CD4-positive, alpha-beta T cell (primary cell): ENCODE data around the gene COBL. TPM values are rescaled to one million over a fixed set of nuclear protein-coding genes. Genes with fewer than 3 reads are reported as not detected.

Experiments used
- ATAC-seq: fragments of 200-7000 bp; cut with Tn5 transposase; one replicate; pipeline ENCODE4 v1.10.0; 2022; ENCODE audit warnings: mild to moderate bottlenecking; ENCODE audit not compliant: poor library complexity
- CTCF ChIA-PET: fragments of 350-600 bp; sonication (Branson Sonifier 250); formaldehyde crosslinking; loops from one replicate; lab custom pipeline; 2021; ENCODE audit warnings: antibody characterized with exemption, inconsistent platforms; lab: Charles Lee
- POLR2A ChIA-PET: fragments of 350-600 bp; sonication (Branson Sonifier 250); formaldehyde crosslinking; loops from one replicate; lab custom pipeline; 2021; ENCODE audit warnings: antibody characterized with exemption, inconsistent platforms; lab: Charles Lee
- DNase-seq, 14 experiments: peaks; one replicate each; pipeline ENCODE4 v3.0.0-alpha.2; 2013 to 2020; ENCODE audit warnings: mixed read lengths in 2 of 14
- H3K27ac ChIP-seq, 2 donors: one replicate each; pipeline versions ENCODE4 v1.5.1 to v1.7.0; 2013; ENCODE audit warnings: low read length in 2 of 2, low read depth in 1 of 2, mild to moderate bottlenecking in 1 of 2
- H3K27me3 ChIP-seq, 2 experiments: 1 replicate in 1 of 2; 2 replicates in 1 of 2; pipeline versions ENCODE4 v1.6.1 to v1.7.0; 2013; ENCODE audit warnings: low read length in 2 of 2, control low read depth in 1 of 2, mild to moderate bottlenecking in 1 of 2, moderate library complexity in 1 of 2; ENCODE audit not compliant: insufficient read depth in 2 of 2, control insufficient read depth in 1 of 2
- H3K36me3 ChIP-seq: one replicate; pipeline ENCODE4 v1.6.1; 2013; ENCODE audit warnings: low read length, control low read depth; ENCODE audit not compliant: insufficient read depth
- H3K4me1 ChIP-seq: one replicate; pipeline ENCODE4 v1.6.1; 2013; ENCODE audit warnings: low read length, control low read depth; ENCODE audit not compliant: insufficient read depth
- H3K4me3 ChIP-seq: one replicate; pipeline ENCODE4 v1.5.1; 2013; ENCODE audit warnings: mild to moderate bottlenecking, low read length, moderate library complexity
- H3K9me3 ChIP-seq, 2 experiments: 1 replicate in 1 of 2; 2 replicates in 1 of 2; pipeline versions ENCODE4 v1.6.1 to v1.7.0; 2013; ENCODE audit warnings: low read length in 2 of 2, mild to moderate bottlenecking in 2 of 2, control low read depth in 1 of 2, moderate library complexity in 1 of 2; ENCODE audit not compliant: control insufficient read depth in 1 of 2, insufficient read depth in 1 of 2
- H3K27ac Mint-ChIP-seq: one replicate; pipeline ENCODE4 v1.8.0; 2020; ENCODE audit warnings: mixed read lengths
- H3K27me3 Mint-ChIP-seq: one replicate; pipeline ENCODE4 v1.8.0; 2021; ENCODE audit warnings: mixed read lengths
- H3K36me3 Mint-ChIP-seq: one replicate; pipeline ENCODE4 v1.8.0; 2021; ENCODE audit warnings: low read depth, mixed read lengths
- H3K4me1 Mint-ChIP-seq: one replicate; pipeline ENCODE4 v1.8.0; 2021; ENCODE audit warnings: low read depth, mixed read lengths
- H3K4me3 Mint-ChIP-seq: one replicate; pipeline ENCODE4 v1.8.0; 2020; ENCODE audit warnings: mild to moderate bottlenecking, mixed read lengths
- H3K9me3 Mint-ChIP-seq: one replicate; pipeline ENCODE4 v1.8.0; 2020; ENCODE audit warnings: mixed read lengths
- intact Hi-C, 2 experiments: fragments of 100-400 bp; cut with DNase I in 1 of 2; cut with micrococcal nuclease in 1 of 2; formaldehyde crosslinking; loops; one replicate each; pipeline versions ENCODE4 v1.15.1 to v1.9.0; 2023 to 2025; cut with DNase I, micrococcal nuclease
- total RNA-seq, 174 experiments: library from RNA in 2 of 174; stranded (reverse) in 2 of 174; gene quantifications; one replicate each; pipeline ENCODE4 v1.2.3 and lab custom pipeline; 2021 to 2026
- TF ChIP-seq, protein P1 (sequence below): fragments of 200-600 bp; IDR thresholded peaks from one replicate; pipeline ENCODE4 v1.8.0; 2022; ENCODE audit warnings: antibody characterized with exemption, mild to moderate bottlenecking

Gene COBL
- total RNA-seq, 2 experiments from 2014 or later, result not detected

DNA sequence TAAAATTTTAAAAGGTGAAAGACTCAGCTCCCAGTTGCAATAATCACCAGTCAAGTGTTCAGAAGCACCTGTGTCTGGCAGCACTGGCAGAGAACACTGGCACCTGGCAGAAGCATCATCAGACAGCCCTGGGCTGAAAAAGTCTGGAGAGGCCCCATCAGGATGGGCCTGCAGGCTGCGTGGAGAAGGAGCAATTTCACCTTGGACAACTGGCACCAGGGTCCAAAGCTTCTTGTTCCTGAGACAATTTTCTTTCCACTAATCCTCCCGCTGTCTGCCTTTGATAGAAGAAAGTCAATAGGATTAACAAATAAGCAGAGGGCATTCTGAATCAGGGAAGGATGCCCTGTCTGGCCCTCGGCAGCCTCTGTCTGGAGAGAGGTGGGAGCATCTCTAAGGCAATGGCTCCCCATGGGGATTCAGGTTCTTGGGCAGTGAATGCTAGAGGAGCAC lies 6.5 kb downstream of the COBL start:
- Mint-ChIP-seq H3K27ac (no peak overlapping the region), H3K4me3 (no peak overlapping the region), H3K4me1 (no peaks in the 10 kb centered on the region), H3K27me3 (peaks cover 27% of the 10 kb centered on the region), H3K9me3 (no peaks in the 10 kb centered on the region), H3K36me3 (no peaks in the 10 kb centered on the region)
- TF ChIP-seq, protein P1, sequence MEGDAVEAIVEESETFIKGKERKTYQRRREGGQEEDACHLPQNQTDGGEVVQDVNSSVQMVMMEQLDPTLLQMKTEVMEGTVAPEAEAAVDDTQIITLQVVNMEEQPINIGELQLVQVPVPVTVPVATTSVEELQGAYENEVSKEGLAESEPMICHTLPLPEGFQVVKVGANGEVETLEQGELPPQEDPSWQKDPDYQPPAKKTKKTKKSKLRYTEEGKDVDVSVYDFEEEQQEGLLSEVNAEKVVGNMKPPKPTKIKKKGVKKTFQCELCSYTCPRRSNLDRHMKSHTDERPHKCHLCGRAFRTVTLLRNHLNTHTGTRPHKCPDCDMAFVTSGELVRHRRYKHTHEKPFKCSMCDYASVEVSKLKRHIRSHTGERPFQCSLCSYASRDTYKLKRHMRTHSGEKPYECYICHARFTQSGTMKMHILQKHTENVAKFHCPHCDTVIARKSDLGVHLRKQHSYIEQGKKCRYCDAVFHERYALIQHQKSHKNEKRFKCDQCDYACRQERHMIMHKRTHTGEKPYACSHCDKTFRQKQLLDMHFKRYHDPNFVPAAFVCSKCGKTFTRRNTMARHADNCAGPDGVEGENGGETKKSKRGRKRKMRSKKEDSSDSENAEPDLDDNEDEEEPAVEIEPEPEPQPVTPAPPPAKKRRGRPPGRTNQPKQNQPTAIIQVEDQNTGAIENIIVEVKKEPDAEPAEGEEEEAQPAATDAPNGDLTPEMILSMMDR, result no peak
- H3K36me3 ChIP-seq, result no peaks in the 10 kb centered on the region
- H3K4me3 ChIP-seq, result no peak overlapping the region
- POLR2A ChIA-PET, result no interaction called here
- CTCF ChIA-PET, result no interaction called here
- H3K9me3 ChIP-seq, result no peaks in the 10 kb centered on the region
- peaks cover under 1 to 13% of the 10 kb centered on the region in 2 experiments for H3K27me3 ChIP-seq
- H3K4me1 ChIP-seq, result no peaks in the 10 kb centered on the region
- ATAC-seq (no peak), DNase-seq (no peak)
- intact Hi-C loops, result no loop called here
- H3K27ac ChIP-seq, result no peak overlapping the region

DNA sequence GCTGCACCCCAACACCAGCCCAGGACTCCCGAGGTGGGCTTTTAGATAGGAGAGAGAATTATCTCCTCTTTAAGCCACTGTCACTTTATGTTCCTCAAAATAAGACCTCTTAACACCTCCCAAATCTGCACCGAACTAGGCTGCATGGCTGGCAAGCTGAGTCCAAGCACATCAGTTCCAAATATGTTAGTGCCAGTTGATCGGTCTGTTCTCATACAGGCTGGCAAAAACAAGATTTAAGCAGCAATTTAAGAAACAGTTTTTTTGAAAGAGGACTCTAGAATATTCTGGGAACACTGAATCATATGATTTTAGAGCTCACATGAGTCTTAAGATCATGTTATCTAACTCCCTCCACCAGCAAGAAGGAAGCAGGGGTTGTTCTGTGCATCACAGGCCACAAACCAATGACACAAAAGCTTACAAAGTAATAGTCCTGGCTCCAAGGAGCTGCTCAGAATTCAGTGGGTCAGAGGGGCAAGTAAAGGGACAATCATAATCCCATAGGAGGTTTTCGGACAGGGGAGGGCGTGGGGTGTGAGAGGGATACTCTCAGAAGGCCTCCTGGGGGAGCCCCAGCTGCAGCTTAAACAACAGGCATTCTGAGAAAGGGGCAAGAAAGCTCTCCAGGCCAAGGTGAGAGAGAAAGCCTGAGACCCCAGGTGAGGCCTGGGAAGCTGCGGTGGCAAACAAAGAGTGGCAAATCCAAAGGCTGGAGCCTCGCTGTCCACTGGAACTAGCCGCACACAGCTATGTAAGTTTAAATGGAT lies 7.1 kb downstream of the COBL start:
- H3K36me3 ChIP-seq, result no peaks in the 10 kb centered on the region
- no peaks in the 10 kb centered on the region for H3K9me3 ChIP-seq
- CTCF ChIA-PET, result no interaction called here
- Mint-ChIP-seq H3K27ac (no peak overlapping the region), H3K4me3 (no peak overlapping the region), H3K9me3 (no peaks in the 10 kb centered on the region), H3K4me1 (no peaks in the 10 kb centered on the region), H3K27me3 (peaks cover 21% of the 10 kb centered on the region), H3K36me3 (no peaks in the 10 kb centered on the region)
- ATAC-seq, result no peak
- no peak overlapping the region for H3K27ac ChIP-seq
- intact Hi-C loops, result no loop called here
- TF ChIP-seq, protein P1, result no peak
- POLR2A ChIA-PET, result no interaction called here
- DNase-seq, result no peak
- H3K4me1 ChIP-seq, result no peaks in the 10 kb centered on the region
- H3K27me3 ChIP-seq, result peaks cover 0 to 13% of the 10 kb centered on the region in 2 experiments
- no peak overlapping the region for H3K4me3 ChIP-seq

DNA sequence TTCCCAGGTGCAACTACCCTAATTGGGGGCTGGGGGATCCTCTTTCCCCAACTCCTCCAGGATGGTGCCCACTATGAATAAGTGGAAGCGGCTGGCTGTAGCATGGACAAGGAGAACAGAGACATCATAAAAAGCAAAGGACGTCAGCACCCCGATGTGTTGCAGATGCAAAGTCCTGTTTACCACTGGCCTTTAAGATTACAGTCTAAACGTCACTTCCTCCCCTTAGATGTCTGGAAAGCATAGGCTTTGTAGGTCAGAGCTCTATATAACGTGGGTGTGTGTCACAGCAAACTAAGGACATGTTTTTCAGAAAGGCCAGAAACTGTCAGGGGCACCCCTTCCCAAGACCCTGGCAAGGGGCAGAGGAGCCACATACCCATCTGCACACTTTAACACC lies 7.9 kb downstream of the COBL start:
- TF ChIP-seq, protein P1, result no peak
- intact Hi-C loops, result no loop called here
- no peaks in the 10 kb centered on the region for H3K36me3 ChIP-seq
- Mint-ChIP-seq H3K4me3 (no peak overlapping the region), H3K4me1 (no peaks in the 10 kb centered on the region), H3K27me3 (peaks cover 13% of the 10 kb centered on the region), H3K36me3 (no peaks in the 10 kb centered on the region), H3K9me3 (no peaks in the 10 kb centered on the region), H3K27ac (no peak overlapping the region)
- POLR2A ChIA-PET, result no interaction called here
- H3K27me3 ChIP-seq, result peaks cover 0 to 6% of the 10 kb centered on the region in 2 experiments
- no peak overlapping the region for H3K27ac ChIP-seq
- CTCF ChIA-PET, result no interaction called here
- H3K4me1 ChIP-seq, result no peaks in the 10 kb centered on the region
- no peaks in the 10 kb centered on the region for H3K9me3 ChIP-seq
- H3K4me3 ChIP-seq, result no peak overlapping the region
- DNase-seq (no peak), ATAC-seq (no peak)
